Endothelial cell (in vitro differentiated cells): ENCODE measurements around the gene FBXL19. TPM values are rescaled to one million over a fixed set of nuclear protein-coding genes. Genes with fewer than 3 reads are reported as not detected.
"Not testable (repeated sequence)": the region's sequence is repeated elsewhere in the genome, so short reads cannot be mapped to it uniquely, and the experiment has no call there.

ENCODE experiments used
- DNase-seq: peaks from one replicate; pipeline ENCODE4 v3.0.0; 2021; ENCODE audit warnings: low spot score
- H3K27ac Mint-ChIP-seq: one replicate; pipeline ENCODE4 v1.8.0; 2021; ENCODE audit warnings: mixed read lengths, inconsistent platforms; ENCODE audit not compliant: unreplicated experiment
- H3K27me3 Mint-ChIP-seq: one replicate; pipeline ENCODE4 v1.8.0; 2021; ENCODE audit warnings: mild to moderate bottlenecking, moderate library complexity, mixed read lengths, inconsistent platforms; ENCODE audit not compliant: unreplicated experiment
- H3K36me3 Mint-ChIP-seq: one replicate; pipeline ENCODE4 v1.8.0; 2021; ENCODE audit warnings: mild to moderate bottlenecking, low read depth, mixed read lengths, inconsistent platforms; ENCODE audit not compliant: unreplicated experiment
- H3K4me1 Mint-ChIP-seq: one replicate; pipeline ENCODE4 v1.8.0; 2021; ENCODE audit warnings: mild to moderate bottlenecking, mixed read lengths, inconsistent platforms; ENCODE audit not compliant: unreplicated experiment
- H3K4me3 Mint-ChIP-seq: one replicate; pipeline ENCODE4 v1.8.0; 2021; ENCODE audit warnings: mild to moderate bottlenecking, mixed read lengths, inconsistent platforms; ENCODE audit not compliant: unreplicated experiment
- H3K9me3 Mint-ChIP-seq: one replicate; pipeline ENCODE4 v1.8.0; 2021; ENCODE audit warnings: mixed read lengths, inconsistent platforms; ENCODE audit not compliant: unreplicated experiment
- CTCF ChIP-seq: fragments of 200-600 bp; sonication (generic); IDR thresholded peaks from one replicate; pipeline ENCODE4 v1.5.0; 2021; ENCODE audit warnings: antibody characterized with exemption; ENCODE audit not compliant: unreplicated experiment
- total RNA-seq: library from RNA; stranded (reverse); fragmentation: NEBNext Ultra II Directional; extraction: Animal tissue kit (Norgen Biotek cat#: 25700); gene quantifications from one replicate; pipeline ENCODE4 v1.2.1, GENCODE V29; 2021; ENCODE audit not compliant: unreplicated experiment

FBXL19 gene
- total RNA-seq, 1 donor from 2014 or later, result 117 TPM

GRCh38 chr16:30937692-30938091, 14.3 kb downstream of the FBXL19 start:
- Mint-ChIP-seq H3K9me3 (no peaks in the 10 kb centered on the region), H3K36me3 (peaks cover 51% of the 10 kb centered on the region), H3K27me3 (peaks cover 23% of the 10 kb centered on the region), H3K4me1 (peaks cover 23% of the 10 kb centered on the region), H3K27ac (peak overlapping the region; percentile 83), H3K4me3 (peak overlapping the region; percentile 85)
- DNase-seq, result no peak
- TF ChIP-seq CTCF, result no peak

- H3K27ac Mint-ChIP-seq, result peak overlapping the region; percentile 75
- peaks cover 21% of the 10 kb centered on the region for H3K4me1 Mint-ChIP-seq
- H3K4me3 Mint-ChIP-seq, DNase-seq, H3K9me3 Mint-ChIP-seq: not testable (repeated sequence)
- peaks cover 21% of the 10 kb centered on the region for H3K27me3 Mint-ChIP-seq
- H3K36me3 Mint-ChIP-seq, result peaks cover 61% of the 10 kb centered on the region
These were observed 16.2 kb downstream of the FBXL19 start for GRCh38 chr16:30939571-30939970.

GRCh38 chr16:30941600-30942425, 18.4 kb downstream of the FBXL19 start:
- Mint-ChIP-seq H3K9me3 (no peaks in the 10 kb centered on the region), H3K4me3 (peak overlapping the region; percentile 64), H3K36me3 (peaks cover 54% of the 10 kb centered on the region), H3K27me3 (peaks cover 18% of the 10 kb centered on the region), H3K4me1 (peaks cover 18% of the 10 kb centered on the region), H3K27ac (peak overlapping the region; percentile 32)
- DNase-seq, result peak; percentile 73
- TF ChIP-seq CTCF, result peak; percentile 75

- no peak for DNase-seq
- TF ChIP-seq CTCF, result no peak
- Mint-ChIP-seq H3K27ac (peak overlapping the region; percentile 18), H3K4me1 (peaks cover 15% of the 10 kb centered on the region), H3K27me3 (peaks cover 15% of the 10 kb centered on the region), H3K36me3 (peaks cover 49% of the 10 kb centered on the region), H3K4me3 (no peak overlapping the region), H3K9me3 (no peaks in the 10 kb centered on the region)
These were observed 19.0 kb downstream of the FBXL19 start for GRCh38 chr16:30942426-30942806.

- H3K27me3 Mint-ChIP-seq, result peaks cover 11% of the 10 kb centered on the region
- peak overlapping the region; percentile 32 for H3K4me3 Mint-ChIP-seq
- peaks cover 47% of the 10 kb centered on the region for H3K36me3 Mint-ChIP-seq
- H3K4me1 Mint-ChIP-seq, result peaks cover 10% of the 10 kb centered on the region
- H3K9me3 Mint-ChIP-seq, result no peaks in the 10 kb centered on the region
- no peak overlapping the region for H3K27ac Mint-ChIP-seq
- no peak for DNase-seq
- no peak for TF ChIP-seq CTCF
These were observed 21.0 kb downstream of the FBXL19 start for GRCh38 chr16:30944352-30944751.
